Activated CD4-positive, alpha-beta T cell treated with anti-CD3 and anti-CD28 coated beads, Interleukin-2, amount 50 U/mL, for 24 hours (primary cell): ENCODE measurements around the gene ZNF512.
"Not testable (repeated sequence)": the region's sequence is repeated elsewhere in the genome, so short reads cannot be mapped to it uniquely, and the experiment has no call there.

Experiments
- DNase-seq, 2 donors: peaks; one replicate each; pipeline ENCODE4 v3.0.0-alpha.2; 2020; ENCODE audit warnings: low read depth in 1 of 2, low spot score in 1 of 2

Gene ZNF512

DNA sequence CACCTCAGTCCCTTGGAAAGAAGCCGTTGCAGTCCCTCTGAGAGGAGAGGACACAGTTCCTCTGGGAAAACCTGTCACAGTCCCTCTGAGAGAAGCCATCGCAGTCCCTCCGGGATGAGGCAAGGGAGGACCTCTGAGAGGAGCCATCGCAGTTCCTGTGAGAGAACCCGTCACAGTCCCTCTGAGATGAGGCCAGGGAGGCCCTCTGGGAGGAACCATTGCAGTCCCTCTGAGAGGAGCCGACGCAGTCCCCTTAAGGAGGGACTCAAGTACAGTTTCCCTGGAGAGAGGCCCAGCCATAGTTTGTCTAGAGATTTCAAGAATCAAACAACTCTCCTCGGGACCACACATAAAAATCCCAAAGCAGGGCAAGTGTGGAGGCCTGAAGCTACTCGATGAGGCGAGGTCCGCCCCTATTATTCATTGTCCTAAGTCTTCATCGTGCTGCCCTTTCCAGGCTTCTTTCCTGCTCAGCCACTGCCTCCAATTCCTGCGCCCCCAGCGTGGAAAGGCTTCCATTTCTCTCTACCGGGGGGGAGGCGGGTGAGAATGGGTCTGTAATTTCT is 630 bp upstream of the ZNF512 start:
- DNase-seq = no peak

DNA sequence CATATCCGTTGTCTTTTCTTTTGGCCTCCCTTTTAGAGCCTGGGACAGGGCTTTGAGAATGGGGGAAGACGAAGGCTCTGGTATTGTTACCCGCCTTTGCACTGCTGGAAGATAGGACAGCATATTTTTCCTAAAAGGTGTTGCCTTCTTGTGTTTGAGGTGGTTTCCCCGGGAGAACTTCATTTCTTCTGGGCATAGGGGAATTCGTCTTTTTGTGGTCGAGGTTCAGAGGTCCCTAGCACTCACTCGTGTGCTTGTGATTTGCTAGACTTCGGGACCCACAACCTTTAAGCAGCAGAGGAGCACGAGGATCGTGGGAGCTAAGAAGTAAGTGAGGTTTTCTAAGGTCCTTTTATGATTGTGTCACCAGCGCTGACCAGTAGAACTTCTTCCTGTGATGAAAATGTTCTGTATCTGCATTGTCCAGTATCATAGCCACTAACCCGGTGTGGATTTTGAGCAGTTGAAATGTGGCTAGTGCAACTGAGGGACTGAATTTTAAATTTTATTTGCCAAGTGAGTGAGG is 611 bp downstream of the ZNF512 start:
- no peak for DNase-seq

- DNase-seq = no peak
Observed at GRCh38 chr2:27584597-27584996, 1.8 kb downstream of the ZNF512 start.

- no peak for DNase-seq
Observed at GRCh38 chr2:27587025-27587424, 4.2 kb downstream of the ZNF512 start.

DNA sequence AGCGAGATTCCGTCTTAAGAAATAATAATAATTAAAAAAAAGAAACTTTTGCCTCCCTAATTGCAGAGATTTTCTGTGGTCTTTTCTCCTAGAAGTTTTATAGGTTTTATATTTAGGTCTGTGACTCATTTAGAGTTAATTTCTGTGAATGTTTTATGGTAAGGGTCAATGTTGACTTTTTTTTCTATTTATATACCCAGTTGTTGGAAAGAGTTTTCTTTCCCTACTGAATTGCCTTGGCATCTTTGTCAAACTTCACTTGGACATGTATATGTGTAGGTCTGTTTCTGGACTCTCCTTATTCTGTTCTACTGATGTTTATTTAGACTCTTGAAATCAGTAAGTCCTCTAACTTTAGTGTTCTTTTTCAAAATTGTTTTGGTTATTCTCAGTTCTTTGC is 5.5 kb downstream of the ZNF512 start:
- no peak for DNase-seq

DNA sequence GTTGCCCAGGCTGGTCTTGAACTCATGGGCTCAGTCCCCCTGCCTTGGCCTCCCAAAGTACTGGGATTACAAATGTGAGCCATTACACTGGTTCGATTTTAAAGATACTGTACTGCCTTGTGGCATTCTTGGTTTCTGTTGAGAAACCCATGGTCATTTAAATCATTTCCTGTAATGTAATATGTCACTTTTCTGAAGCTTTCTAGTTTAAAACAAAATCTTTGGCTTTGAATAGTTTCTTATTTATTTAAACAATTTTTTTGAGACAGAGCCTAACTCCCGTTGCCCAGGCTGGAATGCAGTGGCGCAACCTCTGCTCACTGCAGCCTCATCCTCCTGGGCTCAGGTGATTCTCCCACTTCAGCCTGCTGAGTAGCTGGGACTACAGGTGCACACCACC is 8.9 kb downstream of the ZNF512 start:
- DNase-seq = no peak

- DNase-seq = no peak
Observed at GRCh38 chr2:27593240-27593639, 10.4 kb downstream of the ZNF512 start.

- DNase-seq = not testable (repeated sequence)
Observed at GRCh38 chr2:27594020-27594703, 11.3 kb downstream of the ZNF512 start.

- not testable (repeated sequence) for DNase-seq
Observed at GRCh38 chr2:27595412-27595811, 12.6 kb downstream of the ZNF512 start.

DNA sequence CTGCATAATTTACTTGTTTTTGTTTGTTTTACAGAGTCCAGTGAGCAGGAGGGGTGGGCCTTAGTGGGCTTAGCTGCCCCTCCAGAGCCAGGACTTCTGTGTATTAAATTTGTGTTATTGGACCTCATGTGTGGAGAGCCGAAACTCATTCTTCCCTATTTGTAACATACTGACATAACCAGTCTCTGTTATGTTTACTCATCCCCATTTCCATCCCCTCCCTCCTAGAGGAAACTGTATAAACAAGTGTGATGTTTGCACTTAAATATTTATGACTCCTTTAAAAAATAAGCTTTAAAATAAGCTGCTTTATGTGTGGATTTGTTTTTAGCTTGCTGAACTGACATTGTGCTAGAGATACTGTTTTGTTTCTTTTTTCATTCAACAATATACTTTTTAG is 13.8 kb downstream of the ZNF512 start:
- no peak for DNase-seq

GRCh38 chr2:27606611-27607010 is 23.8 kb downstream of the ZNF512 start:
- no peak for DNase-seq

- no peak for DNase-seq
Observed at GRCh38 chr2:27613985-27614384, 31.1 kb downstream of the ZNF512 start.

DNA sequence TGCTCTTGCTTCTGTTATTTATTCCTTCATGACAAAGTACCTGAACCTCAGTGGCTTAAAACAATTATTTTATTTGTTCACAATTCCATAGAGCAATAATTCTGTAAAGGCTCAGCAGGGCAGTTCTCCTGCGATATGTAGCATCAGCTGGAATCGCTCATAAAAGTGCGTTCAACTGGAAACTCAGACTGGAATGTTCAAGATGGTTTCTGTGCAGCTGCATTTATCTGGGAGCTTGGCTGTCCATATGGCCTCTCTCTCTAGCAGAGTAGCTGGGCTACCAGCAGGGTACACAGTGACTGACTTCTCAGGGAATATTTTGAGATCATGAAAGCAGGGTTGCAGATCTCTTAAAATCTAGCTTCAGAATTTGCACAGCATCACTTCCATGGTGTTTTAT is 32.5 kb downstream of the ZNF512 start:
- no peak for DNase-seq

GRCh38 chr2:27621524-27621923 is 38.7 kb downstream of the ZNF512 start:
- DNase-seq = no peak

GRCh38 chr2:27622921-27623384 is 40.1 kb downstream of the ZNF512 start:
- DNase-seq = no peak

DNA sequence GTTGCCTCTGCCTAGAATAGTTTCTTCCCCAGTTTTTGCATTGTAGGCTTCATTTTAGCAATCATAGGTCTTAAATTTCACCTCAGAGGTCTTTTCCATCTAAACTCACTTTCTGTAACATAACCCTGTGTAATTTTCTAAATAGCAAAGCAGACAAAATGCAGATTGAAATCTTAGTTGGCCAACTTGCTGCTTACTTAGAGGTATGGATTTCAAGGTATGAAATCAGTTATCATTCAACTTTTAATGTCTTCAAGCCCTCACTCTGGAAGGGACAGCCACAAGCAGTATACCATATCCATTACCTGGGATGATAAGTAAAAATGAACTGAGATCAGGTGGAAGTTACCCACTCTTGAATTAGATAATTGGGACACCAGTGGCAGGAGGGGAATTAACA is 42.1 kb downstream of the ZNF512 start:
- DNase-seq = no peak

- not testable (repeated sequence) for DNase-seq
Observed at GRCh38 chr2:27626323-27626722, 43.5 kb downstream of the ZNF512 start.

DNA sequence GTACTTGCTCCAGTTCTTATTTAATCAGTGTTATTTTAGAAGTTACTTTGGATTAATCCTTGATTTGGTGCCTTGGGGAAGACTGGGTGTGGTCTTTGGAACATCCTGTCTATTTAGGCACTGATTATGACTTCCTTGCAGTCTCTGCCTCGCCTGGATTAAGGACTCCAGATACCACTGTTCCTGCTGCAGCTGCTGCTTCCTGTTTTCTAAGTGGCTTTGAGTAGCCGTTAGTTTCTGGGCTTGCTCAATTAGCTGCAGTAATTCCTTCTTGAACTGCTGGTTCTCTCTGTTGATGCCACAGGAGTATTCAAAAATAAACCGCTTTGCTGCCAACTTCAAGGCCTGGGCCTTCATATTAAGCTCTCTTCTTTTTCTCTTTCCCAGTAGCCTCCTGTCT is 44.1 kb downstream of the ZNF512 start:
- not testable (repeated sequence) for DNase-seq

GRCh38 chr2:27627963-27628766 is 45.3 kb downstream of the ZNF512 start:
- peak in 1 of 2 donors; percentile 16 for DNase-seq

GRCh38 chr2:27628767-27629709 is 46.2 kb downstream of the ZNF512 start, which contains the start of the genes CCDC121 and GPN1:
Gene CCDC121 (minus strand): TSS chr2:27629012. CDS start chr2:27627799, 1,213 bp downstream.
Gene GPN1 (plus strand): TSS chr2:27629050. CDS start chr2:27629059, 9 bp downstream.
- peak; percentile 82 to 93 for DNase-seq

- not testable (repeated sequence) for DNase-seq
Observed at GRCh38 chr2:27630257-27630656, 47.4 kb downstream of the ZNF512 start.
